CD8-positive, alpha-beta memory T cell (primary cell): ENCODE measurements around the gene OPCML. TPM values are rescaled to one million over a fixed set of nuclear protein-coding genes. Genes with fewer than 3 reads are reported as not detected.

Experiments used
- CTCF ChIA-PET: fragments of 350-600 bp; sonication (Branson Sonifier 250); formaldehyde crosslinking; loops from one replicate; lab custom pipeline; 2021; ENCODE audit warnings: antibody characterized with exemption; lab: Charles Lee
- POLR2A ChIA-PET: fragments of 350-600 bp; sonication (Branson Sonifier 250); formaldehyde crosslinking; loops from one replicate; lab custom pipeline; 2021; ENCODE audit warnings: antibody characterized with exemption; lab: Charles Lee
- DNase-seq, 5 donors: peaks; one replicate each; pipeline versions ENCODE4 v3.0.0 to v3.0.0-alpha.2; 2020 to 2022; ENCODE audit warnings: mixed read lengths in 1 of 5
- H3K27ac ChIP-seq: one replicate; pipeline ENCODE4 v1.7.0; 2013; ENCODE audit warnings: low read depth, mild to moderate bottlenecking, low read length, moderate library complexity
- H3K27me3 ChIP-seq: 2 replicates; pipeline ENCODE4 v1.7.0; 2013; ENCODE audit warnings: low read length, mild to moderate bottlenecking; ENCODE audit not compliant: insufficient read depth, poor library complexity, severe bottlenecking
- H3K36me3 ChIP-seq: 2 replicates; pipeline ENCODE4 v1.7.0; 2013; ENCODE audit warnings: mild to moderate bottlenecking, low read length, moderate library complexity; ENCODE audit not compliant: insufficient read depth
- H3K4me1 ChIP-seq: 2 replicates; pipeline ENCODE4 v1.7.0; 2013; ENCODE audit warnings: mild to moderate bottlenecking, low read length, moderate library complexity; ENCODE audit not compliant: insufficient read depth
- H3K4me3 ChIP-seq: 2 replicates; pipeline ENCODE4 v1.7.0; 2013; ENCODE audit warnings: mild to moderate bottlenecking, low read length
- H3K9me3 ChIP-seq: 2 replicates; pipeline ENCODE4 v1.7.0; 2013; ENCODE audit warnings: mild to moderate bottlenecking, low read length
- H3K27ac Mint-ChIP-seq, 8 donors: one replicate each; pipeline ENCODE4 v1.8.0; 2020 to 2021; ENCODE audit warnings: mixed read lengths in 8 of 8, mild to moderate bottlenecking in 6 of 8, inconsistent platforms in 3 of 8, moderate library complexity in 3 of 8
- H3K27me3 Mint-ChIP-seq, 2 donors: one replicate each; pipeline ENCODE4 v1.8.0; 2020 to 2021; ENCODE audit warnings: mixed read lengths in 2 of 2, mild to moderate bottlenecking in 1 of 2, moderate library complexity in 1 of 2
- H3K36me3 Mint-ChIP-seq, 3 donors: one replicate each; pipeline ENCODE4 v1.8.0; 2020 to 2021; ENCODE audit warnings: mixed read lengths in 3 of 3, inconsistent platforms in 1 of 3, mild to moderate bottlenecking in 1 of 3
- H3K4me1 Mint-ChIP-seq, 3 donors: one replicate each; pipeline ENCODE4 v1.8.0; 2020 to 2021; ENCODE audit warnings: mixed read lengths in 3 of 3, inconsistent platforms in 1 of 3, mild to moderate bottlenecking in 1 of 3
- H3K4me3 Mint-ChIP-seq, 7 donors: one replicate each; pipeline ENCODE4 v1.8.0; 2020 to 2021; ENCODE audit warnings: mixed read lengths in 7 of 7, mild to moderate bottlenecking in 6 of 7, moderate library complexity in 4 of 7, inconsistent platforms in 2 of 7
- H3K9me3 Mint-ChIP-seq, 5 donors: one replicate each; pipeline ENCODE4 v1.8.0; 2020 to 2022; ENCODE audit warnings: mixed read lengths in 5 of 5, mild to moderate bottlenecking in 3 of 5, moderate library complexity in 2 of 5, inconsistent platforms in 1 of 5
- polyA plus RNA-seq: library from polyadenylated mRNA; unstranded; fragments of 300-500 nt; fragmentation: Illumina TruSeq; gene quantifications from one replicate; pipeline ENCODE4 v1.2.3, GENCODE V29; 2021
- total RNA-seq, 2 experiments: library from RNA; stranded (reverse); gene quantifications; one replicate each; pipeline ENCODE4 v1.2.3, GENCODE V29; 2021

The OPCML gene
- total and polyA plus RNA-seq, 3 experiments from 2014 or later, result not detected

GRCh38 chr11:133548641-133549040 is 16.3 kb upstream of the OPCML start:
- no peaks in the 10 kb centered on the region for H3K4me1 Mint-ChIP-seq
- H3K27me3 ChIP-seq, result no peaks in the 10 kb centered on the region

DNA sequence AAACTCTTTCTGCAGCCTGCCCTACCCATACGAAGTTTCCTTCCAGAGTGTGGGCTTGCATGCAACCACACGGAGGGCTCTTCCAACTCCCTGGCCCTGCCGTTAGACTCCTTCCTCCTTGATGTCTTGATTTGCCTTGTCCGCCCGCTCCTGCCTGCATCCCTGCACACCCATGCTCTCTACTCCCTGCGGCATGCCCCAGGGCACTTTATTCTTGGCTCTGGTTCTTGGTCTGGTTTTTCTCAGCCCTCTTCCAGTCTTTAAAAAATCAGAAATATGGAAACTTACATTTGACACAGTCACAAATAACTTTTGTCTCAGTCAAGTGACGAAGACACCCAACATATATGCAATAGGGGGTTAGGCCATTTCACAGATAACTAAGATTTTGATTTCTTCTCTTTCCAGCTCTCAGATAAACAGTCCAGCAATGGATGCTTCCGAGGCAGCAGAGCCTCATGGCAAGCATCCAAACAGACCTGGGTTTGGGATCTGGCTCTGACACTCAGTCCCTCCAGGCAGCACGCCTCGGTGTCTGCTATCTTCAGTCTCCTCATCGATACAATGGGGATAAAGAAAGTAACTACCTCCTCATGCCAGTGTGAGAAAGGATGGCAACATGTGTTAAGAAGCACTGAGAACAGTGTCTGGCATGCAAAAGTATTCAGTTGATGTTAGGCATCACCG is 15.7 kb upstream of the OPCML start:
- Mint-ChIP-seq H3K36me3 (no peaks in the 10 kb centered on the region), H3K9me3 (peaks cover 0 to 5% (median 2%) of the 10 kb centered on the region in 5 donors), H3K4me1 (no peaks in the 10 kb centered on the region), H3K27me3 (peaks cover 0 to 1% of the 10 kb centered on the region in 2 donors), H3K27ac (no peak overlapping the region), H3K4me3 (no peak overlapping the region)
- no peak overlapping the region for H3K4me3 ChIP-seq
- no peaks in the 10 kb centered on the region for H3K9me3 ChIP-seq
- POLR2A ChIA-PET, result no interaction called here
- H3K36me3 ChIP-seq, result no peaks in the 10 kb centered on the region
- no peak for DNase-seq
- no peaks in the 10 kb centered on the region for H3K27me3 ChIP-seq
- H3K4me1 ChIP-seq, result no peaks in the 10 kb centered on the region
- H3K27ac ChIP-seq, result no peak overlapping the region
- CTCF ChIA-PET, result no interaction called here

More at GRCh38 chr11:133548641-133549040, 16.3 kb upstream of the OPCML start:
- DNase-seq, result no peak
- Mint-ChIP-seq H3K9me3 (peaks cover 0 to 5% (median 2%) of the 10 kb centered on the region in 5 donors), H3K27ac (no peak overlapping the region), H3K36me3 (no peaks in the 10 kb centered on the region), H3K4me3 (no peak overlapping the region), H3K27me3 (peaks cover 0 to 1% of the 10 kb centered on the region in 2 donors)
- no peak overlapping the region for H3K27ac ChIP-seq
- POLR2A ChIA-PET, result no interaction called here
- no peaks in the 10 kb centered on the region for H3K36me3 ChIP-seq
- H3K9me3 ChIP-seq, result no peaks in the 10 kb centered on the region
- CTCF ChIA-PET, result no interaction called here
- no peak overlapping the region for H3K4me3 ChIP-seq
- H3K4me1 ChIP-seq, result no peaks in the 10 kb centered on the region

DNA sequence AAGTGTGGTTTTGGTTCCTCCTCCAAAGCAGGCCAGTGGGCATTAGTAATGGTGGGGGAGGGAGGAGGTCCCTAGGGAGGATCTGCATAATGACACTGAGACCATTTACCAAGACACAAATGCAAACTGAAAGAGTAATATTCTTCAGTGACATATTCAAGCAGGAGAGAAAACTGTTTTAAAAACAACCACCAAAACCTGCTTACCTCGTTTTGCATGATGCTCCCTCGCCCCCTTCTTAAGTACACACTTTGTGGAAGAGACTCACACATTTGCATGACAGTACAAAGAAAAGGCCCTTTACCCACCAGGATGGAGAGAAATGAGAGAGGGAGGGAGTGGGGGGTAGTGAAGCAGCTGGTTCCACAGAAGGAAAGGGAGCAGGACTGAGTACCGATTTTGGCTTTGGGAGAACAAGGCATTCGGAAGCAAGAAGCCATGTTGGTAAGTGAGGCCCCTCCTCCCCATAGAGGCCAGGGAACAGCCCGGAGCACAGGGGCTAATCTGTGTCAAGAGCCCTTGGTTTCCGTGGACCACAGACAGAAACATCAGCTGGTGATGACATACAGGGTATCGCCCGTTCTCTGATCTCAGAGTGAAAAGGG is 13.0 kb upstream of the OPCML start:
- Mint-ChIP-seq H3K27ac (no peak overlapping the region), H3K4me1 (no peaks in the 10 kb centered on the region), H3K36me3 (no peaks in the 10 kb centered on the region), H3K4me3 (no peak overlapping the region), H3K9me3 (peaks cover 0 to 5% (median 5%) of the 10 kb centered on the region in 5 donors), H3K27me3 (no peaks in the 10 kb centered on the region)
- Histone ChIP-seq H3K9me3 (no peaks in the 10 kb centered on the region), H3K27me3 (no peaks in the 10 kb centered on the region), H3K27ac (no peak overlapping the region), H3K4me3 (no peak overlapping the region), H3K4me1 (no peaks in the 10 kb centered on the region), H3K36me3 (no peaks in the 10 kb centered on the region)
- no peak for DNase-seq
- CTCF ChIA-PET, result no interaction called here
- POLR2A ChIA-PET, result no interaction called here

GRCh38 chr11:133541720-133542095 is 9.4 kb upstream of the OPCML start:
- Mint-ChIP-seq H3K9me3 (peaks cover 0 to 5% (median 3%) of the 10 kb centered on the region in 5 donors), H3K4me3 (no peak overlapping the region), H3K27ac (no peak overlapping the region), H3K4me1 (no peaks in the 10 kb centered on the region), H3K36me3 (no peaks in the 10 kb centered on the region), H3K27me3 (no peaks in the 10 kb centered on the region)
- no peaks in the 10 kb centered on the region for H3K27me3 ChIP-seq
- no peaks in the 10 kb centered on the region for H3K9me3 ChIP-seq
- H3K4me1 ChIP-seq, result no peaks in the 10 kb centered on the region
- no peak overlapping the region for H3K4me3 ChIP-seq
- DNase-seq, result no peak
- no peak overlapping the region for H3K27ac ChIP-seq
- H3K36me3 ChIP-seq, result no peaks in the 10 kb centered on the region
- CTCF ChIA-PET, result no interaction called here
- POLR2A ChIA-PET, result no interaction called here

GRCh38 chr11:133541021-133541719 is 8.9 kb upstream of the OPCML start:
- Histone ChIP-seq H3K4me3 (no peak overlapping the region), H3K27me3 (no peaks in the 10 kb centered on the region), H3K27ac (no peak overlapping the region), H3K4me1 (no peaks in the 10 kb centered on the region), H3K36me3 (no peaks in the 10 kb centered on the region), H3K9me3 (no peaks in the 10 kb centered on the region)
- ChIA-PET POLR2A (no interaction called here), CTCF (no interaction called here)
- Mint-ChIP-seq H3K4me1 (no peaks in the 10 kb centered on the region), H3K27me3 (no peaks in the 10 kb centered on the region), H3K27ac (no peak overlapping the region), H3K9me3 (peaks cover 0 to 5% (median 3%) of the 10 kb centered on the region in 5 donors), H3K4me3 (no peak overlapping the region), H3K36me3 (no peaks in the 10 kb centered on the region)
- DNase-seq, result no peak

DNA sequence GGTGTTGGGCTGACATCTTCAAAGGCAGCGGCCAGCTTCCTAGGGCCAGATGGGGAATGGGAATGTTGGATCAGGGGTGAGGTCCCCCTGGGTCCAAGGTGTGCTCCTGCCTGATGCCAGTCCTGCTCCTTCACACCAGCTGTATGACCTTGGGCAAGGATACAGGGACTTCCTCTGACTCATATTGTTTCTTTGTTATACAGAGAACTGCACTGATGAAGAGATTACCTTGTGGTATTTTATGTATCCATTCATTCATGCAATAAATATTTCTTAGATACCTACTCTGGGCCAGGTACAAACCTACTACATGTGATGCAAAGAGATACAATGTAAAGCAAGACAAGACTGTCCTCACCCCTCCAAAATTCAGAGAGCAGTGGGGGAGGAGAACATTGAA is 3.9 kb upstream of the OPCML start:
- H3K4me3 Mint-ChIP-seq, result no peak overlapping the region
- no peak overlapping the region for H3K27ac Mint-ChIP-seq
- peaks cover 8 to 13% of the 10 kb centered on the region in 2 donors for H3K27me3 Mint-ChIP-seq
- Histone ChIP-seq H3K27ac (no peak overlapping the region), H3K27me3 (no peaks in the 10 kb centered on the region), H3K4me1 (no peaks in the 10 kb centered on the region), H3K4me3 (no peak overlapping the region), H3K36me3 (no peaks in the 10 kb centered on the region), H3K9me3 (no peaks in the 10 kb centered on the region)
- no peaks in the 10 kb centered on the region for H3K36me3 Mint-ChIP-seq
- peaks cover 3 to 5% (median 5%) of the 10 kb centered on the region in 5 donors for H3K9me3 Mint-ChIP-seq
- ChIA-PET CTCF (no interaction called here), POLR2A (no interaction called here)
- no peak for DNase-seq
- H3K4me1 Mint-ChIP-seq, result no peaks in the 10 kb centered on the region

GRCh38 chr11:133533205-133533604 is 904 bp upstream of the OPCML start:
- Mint-ChIP-seq H3K4me3 (no peak overlapping the region), H3K9me3 (peaks cover 0 to 7% (median 3%) of the 10 kb centered on the region in 5 donors), H3K36me3 (no peaks in the 10 kb centered on the region), H3K27me3 (peaks cover 14 to 32% of the 10 kb centered on the region in 2 donors), H3K4me1 (no peaks in the 10 kb centered on the region), H3K27ac (no peak overlapping the region)
- H3K9me3 ChIP-seq, result no peaks in the 10 kb centered on the region
- no peaks in the 10 kb centered on the region for H3K4me1 ChIP-seq
- no peaks in the 10 kb centered on the region for H3K27me3 ChIP-seq
- ChIA-PET CTCF (no interaction called here), POLR2A (no interaction called here)
- H3K4me3 ChIP-seq, result no peak overlapping the region
- no peak overlapping the region for H3K27ac ChIP-seq
- no peak for DNase-seq
- no peaks in the 10 kb centered on the region for H3K36me3 ChIP-seq

- Mint-ChIP-seq H3K4me1 (no peaks in the 10 kb centered on the region), H3K27me3 (peaks cover 14 to 33% of the 10 kb centered on the region in 2 donors), H3K27ac (no peak overlapping the region), H3K36me3 (no peaks in the 10 kb centered on the region), H3K4me3 (no peak overlapping the region), H3K9me3 (peaks cover 0 to 5% (median 3%) of the 10 kb centered on the region in 5 donors)
- H3K27me3 ChIP-seq, result no peaks in the 10 kb centered on the region
- no peaks in the 10 kb centered on the region for H3K9me3 ChIP-seq
- no peak for DNase-seq
- no peak overlapping the region for H3K4me3 ChIP-seq
- H3K36me3 ChIP-seq, result no peaks in the 10 kb centered on the region
- H3K4me1 ChIP-seq, result no peaks in the 10 kb centered on the region
- no peak overlapping the region for H3K27ac ChIP-seq
- ChIA-PET POLR2A (no interaction called here), CTCF (no interaction called here)
Observed at GRCh38 chr11:133531458-133531857, 843 bp downstream of the OPCML start.
